NCI-H1105 (cell line): ENCODE data around the gene HSP90AB1.

Experiments
- DNase-seq: peaks from one replicate; lab custom pipeline; 2025; lab: John Stamatoyannopoulos, UW

HSP90AB1 gene

DNA sequence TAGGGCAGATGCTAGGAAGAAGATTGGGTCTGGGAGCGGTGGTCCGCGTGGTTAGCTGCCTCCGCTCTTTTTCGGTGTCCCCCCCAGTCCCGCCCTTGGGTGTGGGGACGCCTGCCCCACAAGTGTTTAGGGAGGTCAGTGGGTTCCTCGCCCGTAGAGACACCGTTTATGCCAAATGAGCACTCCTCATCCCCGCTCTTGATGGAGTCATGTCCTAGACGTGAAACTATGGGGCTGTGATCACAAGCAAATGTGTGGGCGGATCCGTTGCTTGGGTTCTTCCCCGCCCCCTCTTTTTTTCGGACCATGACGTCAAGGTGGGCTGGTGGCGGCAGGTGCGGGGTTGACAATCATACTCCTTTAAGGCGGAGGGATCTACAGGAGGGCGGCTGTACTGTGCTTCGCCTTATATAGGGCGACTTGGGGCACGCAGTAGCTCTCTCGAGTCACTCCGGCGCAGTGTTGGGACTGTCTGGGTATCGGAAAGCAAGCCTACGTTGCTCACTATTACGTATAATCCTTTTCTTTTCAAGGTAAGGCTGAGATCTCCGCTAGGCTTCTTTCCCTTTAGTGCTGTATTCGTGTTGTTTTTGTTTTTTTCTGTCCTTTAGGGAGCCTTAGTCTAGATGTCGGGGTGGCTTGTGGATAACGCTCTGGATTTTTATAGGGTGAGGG is at the start of gene HSP90AB1:
Gene HSP90AB1 (plus strand): TSS at position 439 of the 675 bp plus-strand sequence. CDS start 1,529 bp downstream, outside the sequence.
- DNase-seq: peak; percentile 97

DNA sequence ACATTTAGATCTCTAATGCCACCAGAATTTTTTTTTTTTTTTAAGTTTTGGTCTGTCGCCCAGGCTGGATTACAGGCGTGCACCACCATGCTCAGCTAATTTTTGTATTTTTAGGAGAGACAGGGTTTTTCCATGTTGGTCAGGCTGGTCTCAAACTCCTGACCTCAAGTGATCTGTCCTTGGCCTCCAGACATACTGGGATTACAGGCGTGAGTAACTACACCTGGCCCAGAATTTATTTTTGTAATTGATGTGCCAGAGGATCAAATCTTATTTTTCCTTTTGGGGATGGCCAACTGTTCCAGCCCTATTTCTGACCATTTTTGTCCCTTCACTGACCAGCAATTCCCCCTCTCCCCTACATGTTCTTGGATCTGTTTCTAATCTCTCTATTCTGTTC is 48.2 kb upstream of the HSP90AB1 start:
- DNase-seq: no peak

DNA sequence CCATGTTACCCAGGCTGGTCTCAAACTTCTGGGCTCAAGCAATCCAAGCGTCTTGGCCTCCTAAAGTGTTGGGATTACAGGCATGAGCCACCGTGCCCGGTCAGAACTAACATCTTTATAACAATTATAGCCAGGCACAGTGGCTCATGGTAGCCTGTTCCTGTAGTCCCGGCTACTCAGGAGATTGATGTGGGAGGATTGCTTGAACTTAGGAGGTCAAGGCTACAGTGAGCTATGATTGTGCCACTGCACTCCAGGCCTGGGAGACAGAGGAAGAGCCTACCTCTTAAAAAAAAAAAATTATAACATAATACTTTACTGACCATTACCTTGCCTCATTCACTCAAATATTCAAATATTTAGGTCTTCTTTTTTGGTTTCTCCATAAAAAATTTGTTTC is 47.0 kb upstream of the HSP90AB1 start:
- no peak for DNase-seq

DNA sequence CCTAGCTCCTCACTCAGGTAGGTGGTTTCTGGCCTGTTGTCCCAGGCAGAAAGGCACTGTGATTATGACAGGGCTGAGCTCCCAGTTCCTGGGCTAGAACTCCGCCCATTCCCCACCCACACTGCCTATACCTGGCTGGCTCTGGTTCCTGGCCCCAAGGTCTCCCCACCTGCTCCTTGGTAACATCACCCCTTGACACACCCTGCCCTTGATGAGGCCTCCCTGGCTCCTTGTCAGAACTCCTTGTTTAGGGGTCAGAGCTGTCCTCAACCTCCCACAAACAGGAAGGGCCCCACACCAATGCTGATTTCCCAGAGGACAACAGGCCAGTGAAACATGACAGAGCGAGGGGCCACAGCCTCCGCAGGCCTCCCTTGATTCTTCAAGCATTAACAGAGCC is 45.7 kb upstream of the HSP90AB1 start:
- no peak for DNase-seq

DNA sequence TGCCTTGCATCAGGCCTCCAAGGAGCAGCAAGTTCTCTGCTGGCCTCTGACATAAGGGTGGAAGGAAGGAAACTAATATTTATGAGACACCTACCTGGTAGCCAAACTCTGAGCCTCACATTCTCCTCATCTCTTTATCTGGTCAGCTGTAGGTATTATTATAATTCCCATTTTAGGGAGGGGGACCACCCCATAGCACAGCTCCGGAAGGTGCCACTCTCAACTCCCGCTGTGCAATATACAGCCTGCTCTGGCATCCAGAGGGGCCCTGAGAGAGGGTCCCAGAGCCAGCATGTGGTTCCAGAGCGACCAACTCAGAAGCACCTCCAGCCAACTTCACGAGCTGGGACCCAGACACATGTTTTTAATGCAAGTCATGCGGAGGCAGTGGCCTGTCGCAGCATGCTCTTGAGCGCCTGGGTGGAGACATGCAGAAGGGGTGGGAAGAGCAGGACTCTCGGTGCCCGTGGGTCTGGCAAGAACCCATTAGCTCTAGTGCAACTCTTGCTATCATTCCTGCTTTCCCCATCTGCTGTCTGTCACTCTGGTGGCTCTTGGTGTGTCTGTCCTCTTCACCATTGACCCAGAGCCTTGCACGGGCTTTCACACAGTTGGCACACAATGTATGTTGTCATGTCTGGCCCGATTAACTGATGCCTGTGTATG is 45.1 kb upstream of the HSP90AB1 start:
- DNase-seq: no peak

DNA sequence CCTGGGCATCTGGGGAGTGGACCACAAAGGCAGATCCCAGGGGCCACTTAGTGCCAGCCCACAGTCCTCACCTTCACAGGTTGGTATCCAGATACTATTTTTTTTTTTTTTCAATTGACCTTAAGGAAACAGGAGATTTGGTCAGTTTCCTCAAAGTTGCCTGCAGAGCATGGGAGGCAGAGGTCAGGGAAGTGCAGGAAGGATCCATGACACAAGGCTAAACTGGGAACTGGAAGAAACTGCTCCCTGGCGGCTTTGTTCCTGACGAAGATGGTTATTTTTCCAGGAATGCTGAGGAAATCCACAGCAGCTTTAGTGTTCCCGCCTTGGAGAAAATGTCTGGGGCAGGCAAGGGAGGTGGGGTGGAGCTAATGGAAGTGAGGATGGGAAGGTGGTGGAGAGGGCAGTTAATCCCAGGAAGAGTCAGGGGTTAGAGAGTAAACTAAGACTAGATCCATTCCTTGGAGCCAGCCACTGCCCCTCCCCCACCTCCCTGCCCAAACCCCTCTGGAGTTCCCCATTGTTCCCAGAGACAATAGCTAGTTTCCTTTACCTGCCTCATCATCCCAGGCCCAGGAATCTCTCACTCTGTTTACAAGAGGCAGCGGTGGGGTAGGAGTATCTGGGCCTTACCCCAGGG is 44.4 kb upstream of the HSP90AB1 start:
- DNase-seq: no peak

DNA sequence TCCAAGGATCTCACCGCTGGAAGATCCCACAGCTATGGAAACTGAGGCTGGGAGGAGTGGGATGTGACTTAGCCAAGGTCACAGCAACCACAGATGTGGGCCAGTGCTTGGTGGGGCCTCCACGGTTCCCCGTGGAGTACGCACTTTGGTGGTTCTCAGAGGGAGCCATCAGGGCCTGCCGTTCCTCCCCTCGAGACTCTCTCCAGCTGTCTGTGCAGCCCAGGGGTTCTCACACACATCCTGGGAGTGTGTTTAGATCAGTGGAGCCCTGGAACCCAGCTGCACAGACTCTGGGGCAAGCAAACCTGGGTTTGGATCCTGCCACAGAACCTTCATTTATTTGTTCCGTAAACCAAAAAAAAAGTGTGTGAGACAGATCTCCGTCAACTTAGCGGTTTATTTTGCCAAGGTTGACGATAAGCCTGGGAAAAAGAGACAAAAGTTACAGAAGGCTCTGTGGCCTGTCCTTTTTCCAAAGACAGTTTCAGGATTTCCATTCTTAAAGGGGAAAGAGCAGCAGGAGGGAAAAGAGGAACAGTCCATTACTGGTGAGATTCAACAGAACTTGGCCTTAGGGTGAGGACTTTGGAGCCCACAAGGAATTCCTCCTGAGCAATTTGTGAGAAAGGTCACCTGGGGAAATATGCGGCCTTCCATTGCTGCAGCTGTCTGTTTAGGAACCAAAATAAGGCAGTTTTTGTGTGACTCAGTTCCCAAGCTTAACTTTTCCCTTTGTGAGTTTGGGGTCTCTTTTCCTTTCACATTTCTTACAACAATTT is 43.7 kb upstream of the HSP90AB1 start:
- DNase-seq: no peak

DNA sequence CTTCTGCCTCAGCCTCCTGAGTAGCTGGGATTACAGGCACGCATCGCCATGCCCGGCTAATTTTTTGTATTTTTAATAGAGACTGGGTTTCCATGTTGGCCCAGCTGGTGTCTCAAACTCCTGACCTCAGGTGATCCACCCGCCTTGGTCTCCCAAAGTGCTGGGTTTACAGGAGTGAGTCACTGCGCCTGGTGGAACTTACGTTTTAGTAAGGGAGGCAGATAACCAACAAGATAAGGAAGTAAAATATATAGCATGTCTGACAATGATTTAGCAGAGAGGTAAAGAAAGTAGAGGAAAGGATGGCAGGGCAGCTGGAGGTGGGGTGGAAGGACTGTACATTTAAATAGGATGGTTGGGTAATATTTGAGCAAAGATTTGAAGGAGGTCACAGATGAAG is 42.9 kb upstream of the HSP90AB1 start:
- DNase-seq: no peak

DNA sequence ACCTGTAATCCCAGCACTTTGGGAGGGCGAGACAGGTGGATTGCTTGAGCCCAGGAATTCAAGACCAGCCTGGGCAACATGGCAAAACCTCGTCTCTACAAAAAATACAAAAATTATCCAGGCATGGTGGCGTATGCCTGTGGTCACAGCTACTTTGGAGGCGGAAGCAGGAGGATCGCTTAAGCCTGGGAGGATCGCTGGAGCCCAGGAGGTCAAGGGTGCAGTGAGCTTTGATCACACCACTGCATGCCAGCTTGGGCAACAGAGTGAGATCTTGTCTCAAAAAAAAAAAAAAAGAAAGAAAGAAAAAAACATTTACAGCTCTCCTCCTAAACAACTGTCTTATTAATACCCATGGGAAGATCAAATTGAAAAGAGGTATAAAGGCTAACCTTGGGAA is 38.9 kb upstream of the HSP90AB1 start:
- DNase-seq: no peak

DNA sequence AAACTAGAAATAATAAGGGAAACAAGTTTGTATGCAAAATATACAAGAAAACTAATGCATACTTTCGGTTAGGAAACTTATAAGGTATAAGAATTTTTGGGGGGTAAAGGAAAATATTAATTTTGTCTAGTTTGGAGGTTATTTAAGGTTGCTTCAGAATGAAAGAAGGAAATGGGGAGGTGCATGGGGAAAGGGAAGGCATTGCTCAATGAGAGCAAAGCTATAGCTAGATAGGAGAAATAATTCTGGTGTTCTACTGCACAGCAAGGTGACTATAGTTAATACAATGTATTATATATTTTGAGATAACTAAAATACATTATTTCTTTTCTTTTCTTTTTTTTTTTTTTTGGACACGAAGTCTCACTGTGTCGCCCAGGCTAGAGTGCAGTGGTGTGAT is 35.6 kb upstream of the HSP90AB1 start:
- DNase-seq: no peak

DNA sequence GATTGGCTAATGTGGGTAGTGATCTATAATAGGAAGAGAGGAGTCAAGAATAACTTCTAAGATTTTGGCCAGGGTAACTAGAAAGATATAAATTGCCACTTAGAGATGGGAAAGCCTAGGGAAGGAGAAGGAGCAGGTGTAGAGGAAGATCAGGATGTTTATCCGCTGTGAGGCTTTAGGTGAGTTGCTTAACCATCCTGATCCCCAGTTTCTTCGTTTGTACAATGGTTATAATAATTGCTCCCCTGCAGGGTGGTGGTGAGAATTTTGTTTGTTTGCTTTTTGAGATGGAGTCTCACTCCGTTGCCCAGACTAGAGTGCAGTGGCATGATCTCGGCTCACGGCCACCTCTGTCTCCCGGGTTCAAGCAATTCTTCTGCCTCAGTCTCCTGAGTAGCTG is 32.6 kb upstream of the HSP90AB1 start:
- no peak for DNase-seq

DNA sequence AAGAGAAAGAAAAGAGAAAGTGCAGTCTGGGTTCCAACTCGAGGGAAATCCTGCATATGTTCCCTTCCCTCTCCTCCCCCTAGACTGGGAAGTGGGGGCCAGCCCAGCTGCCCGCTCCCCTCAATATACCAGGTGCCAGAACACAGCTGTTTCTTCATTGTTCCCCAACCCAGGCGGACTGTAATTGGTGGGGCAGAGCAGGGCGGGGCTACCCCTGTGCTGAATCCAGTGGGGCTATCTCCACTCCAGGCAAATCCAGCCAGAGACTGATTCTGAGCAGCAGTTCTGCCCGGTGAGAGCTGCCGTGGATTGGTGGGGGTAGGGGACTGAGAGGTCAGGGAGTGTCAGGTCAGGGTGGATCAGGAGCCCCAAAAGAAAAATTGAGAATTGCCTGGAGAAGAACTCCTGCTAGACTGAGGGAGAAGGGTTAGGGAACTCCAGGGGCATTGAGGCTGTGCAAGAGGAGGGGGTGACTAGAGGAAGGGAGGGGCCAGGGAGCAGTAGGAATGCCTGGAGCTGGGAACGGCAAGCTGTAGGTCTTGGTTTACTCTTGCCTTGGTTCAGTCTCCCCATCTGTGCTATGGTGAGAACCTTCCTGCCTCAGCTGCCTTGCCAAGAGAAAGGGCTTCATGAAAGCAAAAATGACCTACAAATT is 30.1 kb upstream of the HSP90AB1 start, which contains the start of gene MYMX:
Gene MYMX (plus strand): TSS at position 250 of the 655 bp plus-strand sequence. CDS start 546 bp downstream, outside the sequence.
- DNase-seq: no peak

DNA sequence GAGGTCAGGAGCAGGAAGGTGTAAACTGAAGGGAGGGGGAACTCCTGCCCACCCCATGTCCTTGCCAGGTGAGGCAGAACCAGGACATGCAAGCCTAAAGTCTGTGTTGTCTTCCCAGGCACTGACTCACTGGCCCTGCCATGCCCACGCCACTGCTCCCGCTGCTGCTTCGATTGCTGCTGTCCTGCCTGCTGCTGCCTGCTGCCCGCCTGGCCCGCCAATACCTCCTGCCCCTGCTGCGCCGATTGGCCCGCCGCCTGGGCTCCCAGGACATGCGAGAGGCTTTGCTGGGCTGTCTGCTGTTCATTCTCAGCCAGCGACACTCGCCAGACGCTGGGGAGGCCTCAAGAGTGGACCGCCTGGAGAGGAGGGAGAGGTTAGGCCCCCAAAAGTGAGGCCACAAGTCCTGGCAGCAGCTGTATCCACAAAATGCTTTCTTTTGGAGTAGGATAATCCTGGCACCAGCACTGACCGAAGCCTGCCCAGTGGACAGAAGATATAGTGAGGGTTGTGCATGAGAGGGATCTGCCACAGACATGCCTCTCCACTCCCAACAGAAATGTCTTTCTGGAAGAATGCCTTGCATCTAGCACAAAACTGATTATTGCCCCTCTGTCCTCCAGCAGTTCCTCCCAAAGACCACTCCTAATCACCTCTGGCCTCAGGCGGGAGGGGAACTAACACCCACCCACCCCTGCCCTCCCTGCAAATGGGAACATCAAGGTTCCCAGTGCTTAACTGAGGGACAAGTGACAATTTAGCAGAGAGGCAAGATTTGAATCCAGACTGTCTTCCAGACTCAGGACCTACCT is 29.4 kb upstream of the HSP90AB1 start:
- no peak for DNase-seq

DNA sequence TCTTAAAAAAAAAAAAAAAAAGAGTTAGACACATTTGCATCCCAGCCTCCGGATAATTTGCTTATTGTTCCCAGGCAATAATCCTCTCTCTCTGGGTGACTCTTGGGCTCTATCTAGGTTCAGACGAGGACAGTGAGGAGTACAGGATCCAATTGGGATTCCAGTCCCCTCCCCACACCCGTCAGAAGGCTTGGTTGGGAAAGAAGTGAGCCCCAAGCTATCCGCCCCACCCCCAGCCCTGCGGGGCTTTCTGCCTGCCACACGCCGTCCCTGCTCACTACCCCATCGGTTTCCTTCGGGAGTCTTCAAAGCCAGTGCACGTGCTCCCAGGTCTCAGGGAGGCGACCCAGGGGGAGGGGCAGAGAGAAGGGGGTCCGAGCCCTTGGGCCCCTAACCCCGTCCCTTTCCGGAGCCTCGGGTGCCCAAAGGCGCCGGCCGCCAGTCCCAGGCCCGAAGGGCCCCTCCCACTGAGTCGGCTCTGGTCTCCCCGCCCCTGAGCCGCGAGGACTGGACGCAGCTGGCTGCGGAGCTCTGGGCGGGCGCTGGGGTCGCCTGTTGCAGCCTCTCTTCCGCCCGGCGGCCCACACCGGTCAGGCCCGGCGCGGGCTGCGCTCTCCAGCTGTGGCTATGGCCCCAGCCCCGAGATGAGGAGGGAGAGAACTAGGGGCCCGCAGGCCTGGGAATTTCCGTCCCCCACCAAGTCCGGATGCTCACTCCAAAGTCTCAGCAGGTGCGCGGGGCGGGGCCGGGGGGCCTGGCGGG is 27.7 kb upstream of the HSP90AB1 start:
- peak; percentile 68 for DNase-seq

DNA sequence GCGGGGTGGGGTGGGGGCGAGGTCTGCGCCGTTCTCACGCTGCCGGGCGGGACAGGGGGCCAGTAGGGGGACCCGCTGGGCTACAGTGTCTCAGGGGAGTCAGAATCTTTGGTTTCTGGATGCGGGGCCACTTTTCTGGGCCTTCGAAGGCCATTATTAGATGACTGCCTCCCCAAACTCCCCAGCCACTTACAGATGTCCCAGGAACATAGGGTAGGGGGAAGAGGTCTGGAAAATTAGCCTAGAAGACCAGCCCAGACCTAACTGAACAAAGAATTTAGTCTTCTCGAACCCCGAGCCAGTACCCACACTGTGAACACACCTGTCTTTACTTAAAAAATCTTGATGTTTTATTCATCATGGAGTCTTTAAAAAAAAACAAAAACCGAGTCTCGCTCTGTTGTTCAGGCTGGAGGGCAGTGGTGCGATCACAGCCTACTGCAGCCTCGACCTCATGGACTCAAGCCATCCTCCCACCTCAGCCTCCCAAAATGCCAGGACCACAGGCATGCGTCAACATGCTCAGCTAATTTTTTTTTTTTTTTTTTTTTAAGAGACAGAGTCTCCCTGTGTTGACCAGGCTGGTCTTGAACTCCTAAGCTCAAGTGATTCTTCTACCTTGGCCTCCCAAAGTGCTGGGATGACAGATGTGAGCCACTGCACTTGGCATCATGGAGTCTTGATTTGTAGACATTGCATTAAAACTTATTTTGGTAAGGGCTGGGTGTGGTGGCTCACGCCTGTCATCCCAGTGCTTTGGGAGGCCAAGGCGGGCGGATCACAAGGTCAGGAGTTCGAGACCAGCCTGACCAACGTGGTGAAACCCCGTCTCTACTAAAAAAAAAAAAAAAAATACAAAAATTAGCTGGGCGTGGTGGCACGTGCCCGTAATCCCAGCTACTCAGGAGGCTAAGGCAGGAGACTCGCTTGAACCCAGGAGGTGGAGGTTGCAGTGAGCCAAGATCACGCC is 26.8 kb upstream of the HSP90AB1 start:
- DNase-seq: no peak

DNA sequence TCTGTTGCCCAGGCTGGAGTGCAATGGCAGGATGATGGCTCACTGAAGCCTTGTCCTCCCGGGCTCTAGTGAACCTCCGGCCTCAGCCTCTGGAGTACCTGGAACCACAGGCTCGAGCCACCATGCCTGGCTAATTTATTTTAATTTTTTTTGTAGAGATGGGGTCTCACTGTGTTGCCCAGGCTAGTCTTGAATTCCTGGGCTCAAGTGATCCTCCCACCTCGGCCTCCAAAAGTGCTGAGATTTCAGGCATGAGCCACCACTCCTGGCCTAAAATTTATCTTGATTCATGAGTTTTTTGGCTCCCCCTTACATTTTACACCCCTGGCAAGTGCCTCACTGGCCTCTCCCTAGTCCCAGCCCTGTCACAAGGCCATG is 26.0 kb upstream of the HSP90AB1 start:
- no peak for DNase-seq

DNA sequence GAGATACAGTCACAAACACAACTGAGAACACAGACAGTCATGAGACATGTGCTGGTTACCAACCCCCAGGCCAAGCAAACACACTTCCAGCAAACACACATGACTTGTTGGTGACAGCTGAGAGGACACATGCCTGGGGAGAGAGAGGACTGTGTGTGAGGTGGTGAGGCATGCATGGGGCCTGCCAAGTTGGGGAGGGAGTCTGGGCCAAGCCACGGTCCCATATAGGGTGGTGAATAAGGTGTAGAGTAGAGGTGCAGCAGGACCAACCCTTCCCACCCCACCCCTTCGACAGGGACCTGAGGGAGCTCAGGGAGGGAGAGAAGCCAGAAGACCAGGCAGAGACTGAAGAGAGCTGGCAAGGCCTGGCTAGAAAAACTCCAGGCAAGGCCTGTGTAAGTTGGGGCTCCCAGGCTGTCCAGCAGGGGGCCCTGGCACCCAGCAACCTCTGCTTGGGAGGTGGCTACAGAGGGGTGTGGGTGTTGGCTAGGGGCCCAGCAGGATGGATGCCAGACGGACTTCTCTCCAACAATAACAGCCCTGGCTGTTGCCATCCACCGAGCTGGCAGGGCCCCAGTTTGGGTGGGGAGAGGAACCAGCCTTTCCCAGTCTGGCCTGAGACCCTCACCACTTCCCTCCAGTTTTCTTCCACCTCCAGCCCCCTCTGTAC is 25.5 kb upstream of the HSP90AB1 start:
- peak; percentile 86 for DNase-seq

DNA sequence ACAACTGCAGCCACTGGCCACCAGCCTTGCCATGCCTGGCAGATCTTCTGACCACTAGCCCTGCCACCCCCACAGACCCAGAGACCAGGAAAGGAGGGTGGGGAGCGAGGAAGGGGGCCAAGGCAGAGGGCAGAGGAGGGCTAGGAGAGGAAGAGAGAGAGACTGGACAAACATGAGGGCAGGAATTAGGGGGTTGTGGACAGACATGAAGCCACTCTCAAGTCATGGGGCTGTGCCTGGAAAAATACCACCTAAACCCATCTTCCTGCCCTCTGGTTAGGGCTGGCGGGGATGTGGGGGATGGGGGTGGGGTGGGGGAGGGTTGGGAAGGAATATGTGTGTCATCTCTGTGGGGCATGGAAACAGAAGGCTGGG is 25.0 kb upstream of the HSP90AB1 start:
- no peak for DNase-seq
